ENCODE data around the gene RCAN3. TPM values are rescaled to one million over a fixed set of nuclear protein-coding genes. Genes with fewer than 3 reads are reported as not detected.
"Not testable (repeated sequence)": the region's sequence is repeated elsewhere in the genome, so short reads cannot be mapped to it uniquely, and the experiment has no call there.

RCAN3 gene
- total RNA-seq, 1 experiment from 2014 or later, result 36.7 TPM

- no peak for DNase-seq (ENCODE audit: extremely low read depth, low read depth)
Observed at GRCh38 chr1:24484199-24484598, 18.4 kb upstream of the RCAN3 start.

- DNase-seq (ENCODE audit: extremely low read depth, low read depth), result no peak
Observed at GRCh38 chr1:24486331-24487065, 16.1 kb upstream of the RCAN3 start.

- DNase-seq (ENCODE audit: extremely low read depth, low read depth), result no peak
Observed at GRCh38 chr1:24487455-24487854, 15.2 kb upstream of the RCAN3 start.

GRCh38 chr1:24488159-24488558 lies 14.5 kb upstream of the RCAN3 start:
- not testable (repeated sequence) for DNase-seq (ENCODE audit: extremely low read depth, low read depth)

GRCh38 chr1:24489674-24490073 lies 13.0 kb upstream of the RCAN3 start:
- DNase-seq (ENCODE audit: extremely low read depth, low read depth), result no peak

GRCh38 chr1:24490101-24490781 lies 12.4 kb upstream of the RCAN3 start:
- DNase-seq (ENCODE audit: extremely low read depth, low read depth), result no peak

- DNase-seq (ENCODE audit: extremely low read depth, low read depth), result no peak
Observed at GRCh38 chr1:24491577-24492360, 10.9 kb upstream of the RCAN3 start.

GRCh38 chr1:24492935-24493334 lies 9.7 kb upstream of the RCAN3 start:
- DNase-seq (ENCODE audit: extremely low read depth, low read depth), result not testable (repeated sequence)

GRCh38 chr1:24493785-24494184 lies 8.9 kb upstream of the RCAN3 start:
- DNase-seq (ENCODE audit: extremely low read depth, low read depth), result no peak

- DNase-seq (ENCODE audit: extremely low read depth, low read depth), result no peak
Observed at GRCh38 chr1:24498589-24498988, 4.0 kb upstream of the RCAN3 start.

GRCh38 chr1:24500448-24501048 lies 2.1 kb upstream of the RCAN3 start:
- DNase-seq (ENCODE audit: extremely low read depth, low read depth), result no peak

- peak; percentile 11 for DNase-seq (ENCODE audit: extremely low read depth, low read depth)
Observed at GRCh38 chr1:24501371-24502064, 1.1 kb upstream of the RCAN3 start.

GRCh38 chr1:24502065-24502708 lies 449 bp upstream of the RCAN3 start:
- DNase-seq (ENCODE audit: extremely low read depth, low read depth), result peak; percentile 39

- no peak for DNase-seq (ENCODE audit: extremely low read depth, low read depth)
Observed at GRCh38 chr1:24503059-24503751, 569 bp downstream of the RCAN3 start.

GRCh38 chr1:24503870-24504523 lies 1.4 kb downstream of the RCAN3 start:
- DNase-seq (ENCODE audit: extremely low read depth, low read depth), result no peak

GRCh38 chr1:24504560-24504959 lies 1.9 kb downstream of the RCAN3 start:
- no peak for DNase-seq (ENCODE audit: extremely low read depth, low read depth)

- DNase-seq (ENCODE audit: extremely low read depth, low read depth), result no peak
Observed at GRCh38 chr1:24505816-24506215, 3.2 kb downstream of the RCAN3 start.

- DNase-seq (ENCODE audit: extremely low read depth, low read depth), result no peak
Observed at GRCh38 chr1:24506691-24507381, 4.2 kb downstream of the RCAN3 start.

Data from NCI-H460 (cell line).